Type B pancreatic cell (in vitro differentiated cells): ENCODE data around the gene MOG. TPM values are rescaled to one million over a fixed set of nuclear protein-coding genes. Genes with fewer than 3 reads are reported as not detected.
A peak's percentile ranks its signal among the peaks of the same experiment; 100 is the strongest.

Source experiments
- DNase-seq: peaks from one replicate; pipeline ENCODE4 v3.0.0; 2021; ENCODE audit warnings: mixed read lengths; ENCODE audit not compliant: unreplicated experiment; ENCODE audit errors: extremely low spot score
- H3K27ac Mint-ChIP-seq: 2 replicates; pipeline ENCODE4 v1.8.0; 2021; ENCODE audit warnings: mild to moderate bottlenecking, mixed read lengths
- H3K27me3 Mint-ChIP-seq: 2 replicates; pipeline ENCODE4 v1.8.0; 2021; ENCODE audit warnings: mixed read lengths
- H3K36me3 Mint-ChIP-seq: 2 replicates; pipeline ENCODE4 v1.8.0; 2021; ENCODE audit warnings: mixed read lengths
- H3K4me1 Mint-ChIP-seq: one replicate; pipeline ENCODE4 v1.8.0; 2021; ENCODE audit warnings: mixed read lengths; ENCODE audit not compliant: unreplicated experiment
- H3K4me3 Mint-ChIP-seq: 2 replicates; pipeline ENCODE4 v1.8.0; 2021; ENCODE audit warnings: mild to moderate bottlenecking, mixed read lengths
- H3K9me3 Mint-ChIP-seq: 2 replicates; pipeline ENCODE4 v1.8.0; 2021; ENCODE audit warnings: mixed read lengths
- long read RNA-seq: library from polyadenylated mRNA; unstranded; transcript quantifications from one replicate; pipeline ENCODE4 v2.0.0, GENCODE V29; 2020
- total RNA-seq: library from RNA; stranded (reverse); gene quantifications from 2 replicates; pipeline ENCODE4 v1.2.1, GENCODE V29; 2021; ENCODE audit warnings: low replicate concordance
- TF ChIP-seq, protein P1 (sequence below): fragments of 200-600 bp; sonication (generic); conservative IDR thresholded peaks from 2 replicates; pipeline ENCODE4 v1.5.0; 2021; ENCODE audit warnings: antibody characterized with exemption, mild to moderate bottlenecking

Gene MOG
- not detected in 2 replicates for total RNA-seq
- long read RNA-seq: 0 reads

- no peak for DNase-seq
- peaks cover 17% of the 10 kb centered on the region for H3K27me3 Mint-ChIP-seq
- peaks cover 5% of the 10 kb centered on the region for H3K4me1 Mint-ChIP-seq
- TF ChIP-seq, protein P1, sequence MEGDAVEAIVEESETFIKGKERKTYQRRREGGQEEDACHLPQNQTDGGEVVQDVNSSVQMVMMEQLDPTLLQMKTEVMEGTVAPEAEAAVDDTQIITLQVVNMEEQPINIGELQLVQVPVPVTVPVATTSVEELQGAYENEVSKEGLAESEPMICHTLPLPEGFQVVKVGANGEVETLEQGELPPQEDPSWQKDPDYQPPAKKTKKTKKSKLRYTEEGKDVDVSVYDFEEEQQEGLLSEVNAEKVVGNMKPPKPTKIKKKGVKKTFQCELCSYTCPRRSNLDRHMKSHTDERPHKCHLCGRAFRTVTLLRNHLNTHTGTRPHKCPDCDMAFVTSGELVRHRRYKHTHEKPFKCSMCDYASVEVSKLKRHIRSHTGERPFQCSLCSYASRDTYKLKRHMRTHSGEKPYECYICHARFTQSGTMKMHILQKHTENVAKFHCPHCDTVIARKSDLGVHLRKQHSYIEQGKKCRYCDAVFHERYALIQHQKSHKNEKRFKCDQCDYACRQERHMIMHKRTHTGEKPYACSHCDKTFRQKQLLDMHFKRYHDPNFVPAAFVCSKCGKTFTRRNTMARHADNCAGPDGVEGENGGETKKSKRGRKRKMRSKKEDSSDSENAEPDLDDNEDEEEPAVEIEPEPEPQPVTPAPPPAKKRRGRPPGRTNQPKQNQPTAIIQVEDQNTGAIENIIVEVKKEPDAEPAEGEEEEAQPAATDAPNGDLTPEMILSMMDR: no peak
- H3K4me3 Mint-ChIP-seq: no peak within 1 kb of the TSS
- no peak within 1 kb of the TSS for H3K27ac Mint-ChIP-seq
- no peaks in the 10 kb centered on the region for H3K9me3 Mint-ChIP-seq
- H3K36me3 Mint-ChIP-seq: no peaks in the 10 kb centered on the region
Measured at GRCh38 chr6:29656798-29657197, at the start of gene MOG. TSS of gene MOG (plus strand) at chr6:29657092. CDS start at chr6:29657210, 118 bp downstream.

DNA sequence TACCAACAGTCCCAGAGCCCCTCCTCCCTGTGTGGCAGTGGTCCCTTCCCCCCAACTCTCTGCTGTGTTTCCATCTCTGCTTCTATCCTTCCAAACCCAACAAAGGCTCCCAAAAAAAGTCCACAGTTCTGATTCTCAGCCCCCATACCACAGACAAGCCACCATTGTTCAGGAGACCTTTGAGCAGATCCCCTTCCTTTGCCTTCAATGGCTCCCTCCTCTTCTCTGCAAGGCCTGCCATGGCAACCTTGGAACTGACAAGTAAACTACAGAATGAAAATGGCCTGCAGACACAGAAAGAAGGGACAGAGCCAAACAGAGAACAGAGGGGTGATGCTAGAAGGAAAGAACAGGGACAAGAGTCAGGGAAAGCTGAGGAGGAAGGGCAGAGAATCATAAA, 48.8 kb upstream of the MOG start:
- Mint-ChIP-seq H3K9me3 (no peaks in the 10 kb centered on the region), H3K27ac (no peak overlapping the region), H3K4me3 (no peak overlapping the region), H3K4me1 (peaks cover 2% of the 10 kb centered on the region), H3K36me3 (peaks cover 37% of the 10 kb centered on the region), H3K27me3 (no peaks in the 10 kb centered on the region)
- TF ChIP-seq, protein P1: no peak
- DNase-seq: no peak

DNA sequence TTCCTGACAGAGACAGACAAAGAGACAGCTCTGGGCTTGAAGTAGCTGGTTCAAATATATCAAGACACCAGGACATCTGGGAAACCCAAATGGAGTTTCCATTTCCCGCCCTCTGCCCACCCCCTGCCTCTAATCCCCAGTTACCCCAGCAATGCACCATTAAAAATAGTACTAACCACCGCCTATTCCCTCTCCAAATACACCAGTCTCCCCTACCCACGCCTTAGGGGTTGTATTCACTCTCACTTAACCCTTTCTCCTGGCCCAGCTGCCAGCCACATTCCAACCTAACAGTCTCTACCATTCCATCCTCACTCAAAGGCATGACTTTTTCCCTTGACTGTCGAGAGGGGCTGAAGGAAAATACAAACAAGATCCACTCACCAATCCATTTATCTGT, 46.4 kb upstream of the MOG start:
- peaks cover 49% of the 10 kb centered on the region for H3K36me3 Mint-ChIP-seq
- no peak overlapping the region for H3K4me3 Mint-ChIP-seq
- no peaks in the 10 kb centered on the region for H3K27me3 Mint-ChIP-seq
- no peak for DNase-seq
- no peaks in the 10 kb centered on the region for H3K4me1 Mint-ChIP-seq
- H3K9me3 Mint-ChIP-seq: no peaks in the 10 kb centered on the region
- no peak overlapping the region for H3K27ac Mint-ChIP-seq
- TF ChIP-seq, protein P1: no peak

GRCh38 chr6:29611426-29611825, 45.5 kb upstream of the MOG start:
- peaks cover 40% of the 10 kb centered on the region for H3K36me3 Mint-ChIP-seq

GRCh38 chr6:29617782-29618554, 38.9 kb upstream of the MOG start:
- DNase-seq: no peak
- Mint-ChIP-seq H3K27ac (no peak overlapping the region), H3K4me1 (no peaks in the 10 kb centered on the region), H3K36me3 (peaks cover 55% of the 10 kb centered on the region), H3K27me3 (no peaks in the 10 kb centered on the region), H3K4me3 (no peak overlapping the region), H3K9me3 (no peaks in the 10 kb centered on the region)
- TF ChIP-seq, protein P1: peak; percentile 40

More at GRCh38 chr6:29611426-29611825, 45.5 kb upstream of the MOG start:
- Mint-ChIP-seq H3K9me3 (no peaks in the 10 kb centered on the region), H3K27me3 (no peaks in the 10 kb centered on the region), H3K27ac (no peak overlapping the region), H3K4me3 (no peak overlapping the region), H3K4me1 (no peaks in the 10 kb centered on the region)
- TF ChIP-seq, protein P1: no peak
- DNase-seq: no peak
